ENCODE data around the gene TMEM45A.
"Not testable (repeated sequence)": the region's sequence is repeated elsewhere in the genome, so short reads cannot be mapped to it uniquely, and the experiment has no call there.

The TMEM45A gene

DNA sequence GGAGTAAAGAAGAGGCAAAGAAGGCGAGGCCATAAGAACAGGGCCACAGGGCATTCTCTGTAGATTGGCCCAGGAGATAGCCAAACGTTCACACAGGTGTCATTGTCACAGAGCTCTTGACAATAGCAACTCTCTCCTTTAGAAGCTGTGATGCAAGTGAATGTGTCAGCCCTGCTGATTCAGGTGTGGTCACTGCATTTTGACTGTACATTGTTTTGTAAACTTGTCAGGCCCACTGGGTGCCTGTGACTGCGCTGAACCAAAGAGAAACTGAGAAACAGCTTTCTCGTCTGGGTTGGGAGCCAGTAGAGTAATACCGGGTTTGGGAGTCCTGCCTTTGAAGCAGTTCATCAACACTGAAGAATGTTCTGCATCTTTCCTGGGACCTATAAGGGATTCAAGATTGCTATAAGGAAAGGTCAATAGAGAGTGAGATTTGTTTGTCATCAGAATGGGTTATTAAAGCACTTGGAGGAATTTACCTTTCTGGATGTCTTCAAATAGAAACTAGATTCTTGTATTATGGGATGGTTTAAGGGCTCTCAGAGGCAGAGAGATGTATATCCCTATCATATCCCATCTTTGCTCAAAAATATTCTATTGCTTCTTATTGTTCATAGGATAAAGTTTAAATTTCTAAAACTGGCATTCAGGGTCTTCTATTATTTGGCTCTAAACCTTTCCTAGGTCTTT lies 45.4 kb downstream of the TMEM45A start:
- no peak for DNase-seq

DNA sequence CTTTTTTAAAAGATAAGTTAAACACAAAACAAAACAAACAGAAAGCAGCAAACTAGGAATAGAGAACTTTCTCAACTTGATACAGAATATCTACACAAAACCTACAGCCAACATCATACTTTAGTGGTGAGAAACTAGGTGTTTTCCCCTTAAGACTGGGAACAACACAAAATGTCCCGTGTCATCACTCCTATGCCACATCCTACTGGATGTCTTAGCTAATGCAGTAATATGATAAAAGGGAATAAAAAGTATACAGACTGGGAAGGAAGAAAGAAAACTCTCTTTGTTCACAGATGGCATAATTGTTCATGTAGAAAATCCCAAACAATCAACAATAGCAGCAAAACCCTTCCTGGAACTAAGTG lies 45.9 kb downstream of the TMEM45A start:
- no peak for DNase-seq

DNA sequence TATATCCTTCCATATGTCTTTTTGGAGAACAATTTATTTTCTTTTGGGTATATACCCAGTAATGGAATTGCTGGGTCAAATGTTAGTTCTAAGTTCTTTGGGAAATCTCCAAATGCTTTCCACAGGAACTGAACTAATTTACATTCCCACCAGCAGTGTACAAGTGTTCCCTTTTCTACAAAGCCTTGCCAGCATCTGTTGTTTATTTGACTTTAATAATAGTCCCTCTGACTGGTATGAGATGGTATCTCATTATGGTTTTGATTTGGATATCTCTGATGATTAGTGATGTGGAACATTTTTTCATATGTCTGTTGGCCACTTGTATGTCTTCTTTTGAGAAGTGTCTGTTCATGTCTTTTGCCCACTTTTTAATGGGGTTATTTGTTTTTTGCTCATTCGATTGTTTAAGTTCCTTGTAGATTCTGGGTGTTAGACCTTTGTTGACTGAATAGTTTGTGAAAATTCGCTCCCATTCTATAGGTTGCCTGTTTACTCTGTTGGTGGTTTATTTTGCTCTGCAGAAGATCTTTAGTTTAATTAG lies 48.4 kb downstream of the TMEM45A start:
- no peak for DNase-seq

DNA sequence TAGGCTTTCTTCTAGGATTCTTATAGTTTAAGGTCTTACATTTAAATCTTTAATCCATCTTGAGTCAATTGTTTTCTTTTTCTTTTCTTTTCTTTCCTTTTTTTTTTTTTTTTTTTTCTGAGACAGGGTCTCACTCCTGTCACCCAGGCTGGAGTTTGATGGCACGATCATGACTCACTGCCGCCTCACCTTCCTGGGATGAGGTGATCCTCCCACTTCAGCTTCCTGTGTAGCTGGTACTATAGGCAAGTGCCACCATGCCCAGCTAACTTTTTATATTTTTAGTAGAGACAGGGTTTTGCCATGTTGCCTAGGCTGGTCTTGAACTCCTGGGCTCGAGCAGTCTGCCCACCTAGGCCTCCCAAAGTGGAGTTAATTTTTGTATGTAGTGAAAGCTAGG lies 49.0 kb downstream of the TMEM45A start:
- not testable (repeated sequence) for DNase-seq

DNA sequence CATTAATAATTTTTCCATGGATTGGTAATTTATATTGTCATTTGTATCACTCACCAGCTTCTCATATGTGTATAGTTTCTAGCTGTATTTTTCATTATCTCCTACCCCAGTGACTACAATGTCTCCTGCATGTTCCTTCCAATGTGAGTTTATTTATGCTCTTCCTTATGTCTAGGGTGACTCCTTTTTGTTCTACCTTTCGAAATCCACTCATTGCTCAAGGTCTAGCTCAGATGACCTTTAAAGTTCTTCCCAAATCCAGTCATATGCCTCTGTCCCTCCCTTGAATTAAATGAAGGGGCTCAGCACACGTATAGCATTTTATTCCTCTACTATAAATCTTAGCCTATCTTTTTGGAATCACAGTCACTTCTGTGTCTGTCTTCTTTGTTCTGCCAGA lies 53.0 kb downstream of the TMEM45A start:
- no peak for DNase-seq

DNA sequence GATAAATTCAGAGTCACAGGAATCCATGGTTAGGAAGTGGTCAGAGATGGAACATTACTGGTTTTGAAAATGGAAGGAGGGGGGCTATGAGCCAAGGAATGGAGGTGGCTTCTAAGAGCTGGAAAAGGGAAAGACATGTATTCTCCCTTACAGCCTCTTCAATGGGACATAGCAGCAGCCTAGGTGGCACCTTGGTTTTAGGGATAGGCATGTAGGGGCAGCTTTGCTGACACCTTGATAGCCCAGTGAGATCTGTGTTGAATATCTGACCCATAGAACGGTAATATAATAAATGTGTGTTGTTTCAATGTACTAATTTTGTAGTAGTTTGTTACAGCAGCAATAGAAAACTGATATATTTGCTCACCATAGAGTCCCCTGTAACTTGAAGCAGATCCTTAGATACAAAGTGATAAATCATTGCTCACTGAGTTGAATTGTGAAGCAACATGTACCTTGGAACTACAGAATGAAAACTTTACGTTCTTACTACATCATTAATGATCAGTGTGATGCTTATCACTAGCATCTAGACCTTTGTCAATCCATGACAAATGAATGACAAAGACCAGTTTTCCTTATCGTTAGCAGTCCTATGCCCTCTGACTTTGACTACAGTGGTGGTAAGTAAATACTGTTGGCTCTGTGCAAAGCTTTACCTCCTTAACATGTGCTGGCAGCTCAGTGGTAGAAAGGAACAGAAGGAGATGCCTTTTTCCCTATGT lies 53.8 kb downstream of the TMEM45A start:
- DNase-seq: no peak

DNA sequence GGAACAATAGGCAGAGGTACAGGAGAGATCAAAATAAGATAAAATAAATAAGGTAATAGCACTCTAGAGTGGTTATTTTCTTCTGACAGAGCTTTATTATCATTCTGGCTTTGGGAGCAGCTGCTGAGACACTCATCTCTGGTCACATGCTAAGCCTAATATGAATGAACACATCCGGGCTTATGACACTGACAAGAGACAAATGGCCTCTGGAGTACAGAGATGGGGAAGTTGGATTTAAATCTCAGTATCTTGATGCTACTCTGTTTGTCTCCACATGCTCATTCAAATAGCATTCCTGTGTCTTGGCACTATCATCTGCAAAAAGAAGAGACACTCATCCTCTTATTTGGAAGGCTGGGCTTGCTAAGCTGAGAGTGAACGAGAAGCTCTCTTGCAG lies 55.6 kb downstream of the TMEM45A start:
- peak; percentile 32 for DNase-seq

DNA sequence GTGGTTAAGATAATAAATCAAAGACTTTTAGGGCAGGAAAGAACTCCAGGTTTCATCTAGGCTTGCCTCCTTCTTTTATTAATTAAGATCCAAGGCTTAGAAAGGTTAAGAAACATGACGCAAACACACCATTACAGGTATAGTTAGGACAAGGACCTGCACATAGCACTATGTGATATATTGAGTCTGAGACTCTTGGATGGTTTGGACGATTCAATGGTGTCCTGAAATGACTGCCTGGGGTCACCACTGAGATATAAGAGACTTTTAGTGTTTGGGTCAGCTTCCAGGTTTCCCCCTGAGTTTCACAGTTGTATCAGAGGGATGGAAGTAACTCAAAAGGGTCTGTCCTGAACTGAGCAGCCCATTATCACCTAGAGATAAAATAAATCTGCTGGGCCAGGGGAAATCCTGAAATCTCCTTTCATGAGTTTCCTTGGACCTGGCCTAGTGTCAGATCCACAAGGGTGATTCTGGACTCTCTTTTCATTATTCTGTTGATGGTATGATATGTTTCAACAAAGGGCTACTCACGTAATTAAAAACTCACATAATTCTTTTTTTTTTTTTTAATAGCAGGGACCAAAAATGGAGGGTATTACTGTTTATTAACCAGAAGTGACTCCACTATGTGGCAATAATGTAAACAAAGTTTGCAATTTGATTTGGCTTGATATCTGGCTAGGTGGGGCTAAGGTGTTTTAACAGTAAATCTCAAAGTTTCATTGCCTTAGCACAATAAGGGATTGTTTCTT lies 61.4 kb downstream of the TMEM45A start:
- DNase-seq: no peak

DNA sequence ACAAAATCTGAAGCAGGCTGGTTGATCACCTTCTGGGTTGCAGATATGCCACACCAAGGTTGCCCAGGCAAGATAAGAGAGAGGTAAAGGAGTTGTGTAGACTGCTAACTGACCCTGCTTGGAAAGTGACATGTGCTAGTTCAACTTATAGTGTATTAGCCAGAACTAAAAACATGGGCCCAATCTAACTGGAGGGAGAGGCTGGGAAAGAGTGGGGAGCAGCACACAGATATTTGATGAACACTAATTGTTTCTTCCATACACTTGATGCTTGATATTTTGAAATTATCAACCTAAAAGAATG lies 61.9 kb downstream of the TMEM45A start:
- DNase-seq: no peak

DNA sequence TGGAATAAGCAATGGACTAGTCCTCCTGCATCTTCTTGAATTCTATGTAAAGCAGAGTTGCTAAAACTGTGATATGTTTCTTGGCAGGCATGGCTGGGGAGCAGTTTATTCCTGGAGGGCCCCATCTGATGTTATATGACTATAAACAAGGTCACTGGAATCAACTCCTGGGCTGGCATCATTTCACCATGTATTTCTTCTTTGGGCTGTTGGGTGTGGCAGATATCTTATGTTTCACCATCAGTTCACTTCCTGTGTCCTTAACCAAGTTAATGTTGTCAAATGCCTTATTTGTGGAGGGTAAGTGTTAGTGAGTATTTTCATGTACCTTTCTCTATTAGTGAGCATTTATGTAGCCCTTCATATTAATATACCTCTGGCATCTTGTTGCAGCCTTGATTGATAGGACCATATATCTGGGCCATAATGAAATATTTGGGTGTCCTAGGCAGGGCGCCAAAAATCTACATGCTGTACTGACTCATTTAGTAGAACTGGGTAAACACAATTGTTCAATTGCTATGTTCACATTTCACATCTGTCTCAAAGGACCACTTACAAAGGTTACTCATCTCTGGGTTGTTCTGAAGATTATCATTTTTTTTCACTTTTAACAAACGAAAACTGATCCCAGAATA lies 64.4 kb downstream of the TMEM45A start:
- DNase-seq: peak; percentile 3

DNA sequence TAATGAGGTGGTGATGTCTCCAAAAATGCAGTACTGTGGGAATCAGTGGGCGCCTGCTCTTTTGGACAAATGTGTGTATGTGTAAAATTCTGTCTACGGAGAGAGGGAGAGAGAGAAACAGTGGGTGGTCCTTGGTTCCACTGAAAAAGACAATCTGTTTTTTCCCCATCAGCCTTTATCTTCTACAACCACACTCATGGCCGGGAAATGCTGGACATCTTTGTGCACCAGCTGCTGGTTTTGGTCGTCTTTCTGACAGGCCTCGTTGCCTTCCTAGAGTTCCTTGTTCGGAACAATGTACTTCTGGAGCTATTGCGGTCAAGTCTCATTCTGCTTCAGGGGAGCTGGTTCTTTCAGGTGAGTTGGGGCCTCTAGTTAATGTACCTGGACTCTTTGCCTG lies 65.8 kb downstream of the TMEM45A start:
- no peak for DNase-seq

DNA sequence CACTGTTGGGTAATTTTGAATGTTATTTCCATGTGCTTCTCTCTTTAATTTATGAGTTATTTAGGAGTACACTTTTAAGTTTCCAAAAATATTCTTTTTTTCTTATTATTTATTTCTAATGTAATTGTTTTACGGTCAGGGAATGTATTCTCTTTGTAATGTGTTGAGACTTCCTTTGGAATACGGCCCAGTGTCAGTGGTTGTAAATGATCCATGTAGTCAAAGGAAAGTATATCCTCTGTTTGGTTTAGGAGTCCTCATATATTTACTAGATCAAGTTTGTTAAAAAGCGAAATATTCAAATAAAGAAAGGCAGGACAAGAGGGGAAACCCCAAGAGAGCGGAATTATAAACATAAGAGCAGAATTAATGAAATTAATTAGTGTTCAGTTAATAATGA lies 68.0 kb downstream of the TMEM45A start:
- no peak for DNase-seq

DNA sequence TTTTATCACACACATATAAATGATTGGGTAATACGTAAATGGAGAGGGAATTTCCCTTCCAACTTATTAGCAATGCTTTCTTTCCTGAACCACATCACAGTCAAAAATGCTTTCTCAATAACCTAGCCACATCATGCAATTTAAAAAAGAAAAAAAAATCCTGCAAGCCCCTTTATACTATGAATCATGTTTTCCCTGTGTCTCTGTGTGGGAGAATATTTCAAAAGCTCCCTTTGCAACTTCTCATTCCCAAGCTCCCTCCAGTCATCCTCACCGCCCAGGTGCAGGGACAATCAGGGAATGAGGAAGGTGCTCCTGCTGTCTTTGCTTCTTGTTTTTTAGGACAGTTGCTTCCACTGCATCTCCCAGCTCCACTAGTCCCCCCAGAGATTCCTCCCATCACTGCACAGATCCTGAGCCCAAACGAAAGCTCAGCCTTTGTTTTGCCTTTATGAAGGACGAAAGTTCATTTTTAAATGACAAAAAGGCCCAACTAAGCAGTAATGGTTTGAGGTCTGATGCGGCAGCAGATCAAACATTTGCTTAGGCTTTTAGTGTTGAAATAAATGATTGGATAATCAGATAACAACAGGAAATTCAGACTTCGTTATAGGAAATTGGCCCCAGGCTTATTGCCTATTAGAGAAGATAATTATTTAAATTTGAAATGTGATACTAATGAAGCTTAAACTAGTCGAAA lies 69.2 kb downstream of the TMEM45A start:
- no peak for DNase-seq

DNA sequence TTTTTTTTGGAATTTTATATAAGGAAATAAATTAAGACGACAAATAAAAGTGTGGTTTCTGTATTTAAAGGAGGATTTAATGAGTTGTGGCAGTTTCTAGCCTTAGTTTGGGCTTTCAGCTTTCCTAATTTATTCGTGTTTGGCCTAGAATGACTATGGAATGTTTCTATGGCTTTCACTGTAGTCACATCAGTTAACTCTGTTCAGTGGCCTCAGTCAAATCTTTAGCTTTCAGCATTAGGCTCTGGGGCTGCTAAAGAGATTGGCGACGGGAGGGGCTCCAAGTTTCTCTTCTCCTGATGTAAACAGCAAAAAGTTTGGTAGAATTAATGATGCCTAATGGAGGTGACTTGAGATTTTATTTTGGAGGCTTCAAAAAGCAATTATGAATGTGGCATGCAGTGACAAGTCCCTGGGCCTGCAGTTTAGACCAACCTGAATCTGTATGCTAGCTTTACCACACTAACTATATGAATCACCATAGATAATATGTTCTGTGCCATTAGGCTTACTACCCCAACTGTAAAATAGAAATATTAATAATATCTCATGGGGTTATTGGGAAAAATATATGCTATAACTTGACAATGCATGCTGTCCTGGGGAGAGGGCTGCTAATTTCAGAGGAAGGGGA lies 69.9 kb downstream of the TMEM45A start:
- no peak for DNase-seq

DNA sequence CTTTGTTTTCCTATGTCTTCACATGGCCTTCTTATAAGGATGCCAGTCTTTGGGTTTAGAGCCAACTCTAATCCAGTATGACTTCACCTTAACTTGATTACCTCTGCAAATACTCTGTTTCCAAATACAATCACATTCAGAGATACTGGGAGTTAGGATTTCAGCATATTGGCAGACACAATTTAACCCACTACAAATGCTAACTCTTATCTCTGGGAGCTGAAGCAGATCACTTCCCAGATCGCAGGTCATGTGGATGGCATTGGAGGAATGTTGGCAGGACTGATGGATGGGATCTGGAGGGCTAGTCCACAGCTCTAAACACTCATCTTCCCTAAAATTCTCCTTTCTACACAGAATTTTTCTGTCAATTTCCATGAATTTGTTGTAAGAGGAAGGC lies 70.8 kb downstream of the TMEM45A start:
- no peak for DNase-seq

DNA sequence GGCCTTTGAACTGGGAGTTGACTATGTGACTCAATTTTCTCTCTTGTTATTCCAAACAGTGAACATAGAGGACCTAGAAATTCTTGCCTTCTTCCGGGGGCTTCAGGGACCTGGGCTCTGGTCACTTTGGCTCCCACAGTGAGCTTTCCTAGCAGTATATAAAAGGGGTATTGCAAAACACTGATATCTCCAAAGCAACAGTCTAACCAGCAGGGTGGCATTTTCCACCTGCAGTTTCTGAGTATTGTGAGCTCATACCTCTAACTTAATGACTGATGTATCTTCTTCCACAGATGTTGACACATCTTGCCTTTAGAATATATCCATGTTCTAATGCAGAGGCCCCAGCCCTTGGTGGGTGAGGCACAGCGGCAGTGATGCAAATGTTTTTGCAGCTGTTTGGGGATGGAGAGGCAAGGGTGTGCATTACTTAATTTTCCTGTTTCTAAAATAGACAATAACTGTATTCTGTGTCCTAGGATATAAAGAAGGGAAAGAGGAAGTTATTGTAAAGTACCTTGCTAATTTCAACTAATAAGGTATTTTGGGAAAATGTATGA lies 71.3 kb downstream of the TMEM45A start:
- DNase-seq: no peak

DNA sequence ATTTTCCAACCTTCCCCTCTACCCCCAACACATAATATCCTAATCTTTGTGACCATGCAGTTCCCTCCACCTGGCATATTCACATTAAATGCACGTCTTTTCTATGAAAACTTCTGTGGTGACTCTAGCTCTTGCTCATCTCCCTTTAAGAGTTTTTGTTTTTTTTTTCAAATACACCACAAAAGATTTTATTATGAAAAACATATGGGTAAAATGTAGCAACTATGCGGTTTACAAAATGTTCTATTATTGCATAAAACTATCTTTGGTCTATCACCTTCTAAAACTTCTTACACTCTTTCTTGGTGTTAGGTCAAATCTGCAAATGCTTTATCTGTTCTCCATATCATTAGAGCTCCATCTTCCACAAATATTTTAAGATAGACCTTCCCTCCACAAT lies 78.4 kb downstream of the TMEM45A start:
- DNase-seq: no peak

DNA sequence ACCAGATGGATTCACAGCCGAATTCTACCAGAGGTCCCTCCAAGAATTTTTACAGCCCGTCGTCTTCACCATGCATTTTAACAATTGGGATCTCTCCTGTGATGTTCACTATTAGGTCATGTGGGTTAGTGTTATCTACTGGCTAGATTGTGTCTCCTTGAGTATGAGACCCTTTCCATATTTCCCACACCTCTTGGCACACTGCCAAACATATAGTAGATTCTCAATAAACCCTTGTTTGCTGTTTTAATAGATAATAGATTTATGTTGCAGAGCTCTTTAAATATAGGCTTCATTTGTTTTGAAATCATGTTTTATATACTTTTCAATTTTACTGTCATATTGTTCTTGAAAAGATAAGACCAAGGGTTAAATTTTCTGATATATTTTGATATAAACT lies 82.1 kb downstream of the TMEM45A start:
- no peak for DNase-seq

DNA sequence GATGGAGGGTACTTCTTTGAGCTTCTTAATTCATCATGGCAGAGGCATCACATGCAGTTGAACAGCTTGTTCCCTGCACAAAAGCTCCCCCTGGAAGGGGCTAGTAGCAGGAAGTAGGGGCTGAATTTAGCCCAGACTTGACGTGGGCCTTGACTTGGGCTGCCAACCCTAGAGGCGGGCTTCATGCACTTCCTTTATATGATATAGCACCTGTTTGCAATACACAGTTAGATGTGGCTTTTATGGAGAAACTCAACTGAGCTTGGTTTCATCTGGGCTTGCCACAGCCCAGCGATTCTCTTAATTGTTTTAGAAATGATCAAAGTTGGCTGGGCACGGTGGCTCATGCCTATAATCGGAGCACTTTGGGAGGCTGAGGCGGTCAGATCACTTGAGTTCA lies 83.3 kb downstream of the TMEM45A start:
- DNase-seq: no peak

DNA sequence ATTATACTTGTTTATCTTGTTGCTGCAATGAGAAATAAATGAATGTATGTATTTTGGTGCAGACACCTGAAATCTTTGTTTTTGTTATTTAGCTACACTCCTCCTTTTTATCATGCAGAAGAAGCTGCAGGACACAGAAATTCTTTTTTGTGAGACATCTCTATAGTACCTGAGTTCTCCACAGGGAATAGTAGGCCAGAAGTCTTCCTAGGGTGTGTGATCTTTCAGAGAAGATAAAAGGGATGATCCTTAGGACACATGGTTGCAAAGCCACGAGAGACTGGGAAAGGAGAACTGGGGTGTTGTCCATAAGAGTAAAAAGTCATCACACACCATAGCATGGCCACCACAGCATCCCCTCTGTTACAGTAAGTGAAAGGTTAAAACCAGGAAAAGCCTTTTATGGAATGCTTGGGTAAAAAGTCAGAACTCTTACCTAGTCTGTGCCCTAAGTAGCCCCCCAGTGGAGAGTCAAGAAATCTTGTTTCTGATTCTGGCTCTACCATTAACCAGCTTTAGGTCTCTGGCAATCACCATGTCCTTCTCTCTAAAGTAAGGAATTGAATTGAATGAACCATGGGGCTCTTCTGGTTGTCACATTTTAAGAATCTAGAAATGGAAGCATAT lies 85.1 kb downstream of the TMEM45A start:
- DNase-seq: no peak

DNA sequence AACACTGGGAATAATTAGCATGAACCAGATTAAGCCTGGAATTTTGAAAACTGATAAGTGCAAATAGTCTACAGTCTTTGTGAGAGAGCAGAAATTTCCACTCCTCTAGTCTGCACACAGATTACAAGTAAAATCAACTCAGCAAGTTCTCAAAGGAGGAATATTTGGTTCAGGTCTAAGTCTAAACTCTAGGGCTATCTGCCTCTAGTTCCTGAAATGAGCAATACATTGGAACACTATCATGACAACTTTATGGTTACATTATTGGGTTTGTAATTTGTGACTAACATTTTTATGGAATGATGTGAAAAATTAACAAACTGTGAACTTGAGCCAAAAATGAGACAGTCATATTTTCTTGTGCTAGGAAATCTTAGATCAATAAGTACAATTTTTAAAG lies 86.2 kb downstream of the TMEM45A start:
- DNase-seq: no peak

DNA sequence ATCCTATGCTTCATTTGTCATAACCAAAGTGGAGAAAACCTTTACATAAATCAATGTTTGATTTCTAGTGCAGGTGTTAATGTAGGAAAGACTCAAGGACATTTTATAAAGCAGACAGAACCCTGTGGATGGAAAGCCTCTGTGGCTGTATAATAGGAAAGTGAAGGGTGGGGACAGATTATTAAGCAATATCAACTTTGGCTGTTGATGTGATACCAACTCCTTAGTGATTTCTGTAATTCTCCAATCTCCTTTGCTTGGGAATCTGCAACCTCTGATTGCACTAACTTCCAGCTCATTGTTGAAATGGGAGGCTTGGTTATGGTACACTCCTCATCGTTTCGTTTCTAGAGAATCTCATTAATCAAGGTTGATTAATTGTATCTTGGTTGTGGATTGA lies 87.7 kb downstream of the TMEM45A start:
- DNase-seq: no peak
